ENCODE measurements around the gene PPP1R12B. TPM values are rescaled to one million over a fixed set of nuclear protein-coding genes. Genes with fewer than 3 reads are reported as not detected.
"Not testable (repeated sequence)": the region's sequence is repeated elsewhere in the genome, so short reads cannot be mapped to it uniquely, and the experiment has no call there.

Gene PPP1R12B
- total and polyA plus RNA-seq, 12 donors, result 16.5 to 969 (median 604) TPM

DNA sequence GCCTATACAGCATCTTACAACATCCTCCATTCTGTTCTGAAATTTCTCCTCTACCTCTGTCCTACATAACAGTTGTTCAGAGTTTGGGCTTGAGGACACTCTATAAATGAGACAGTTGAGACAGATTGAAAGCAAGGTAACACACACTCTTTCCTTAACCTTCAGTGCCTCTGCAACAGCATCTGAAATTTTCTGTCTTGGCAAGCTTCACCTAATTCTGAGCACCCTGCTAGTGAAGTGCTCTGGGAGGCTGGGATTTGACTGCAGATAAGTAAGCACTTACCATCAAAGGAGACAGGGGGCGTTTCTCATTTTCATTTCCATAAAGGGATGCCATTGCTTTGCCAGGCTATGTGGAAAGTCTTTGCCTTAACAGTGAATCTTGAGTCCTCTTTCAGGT is 53.3 kb downstream of the PPP1R12B start:
- WGBS, 2 donors, result 29 to 73% methylated on average over 1 of the region's 1 CpG
- not testable (repeated sequence) for DNase-seq, H3K27me3 ChIP-seq, H3K4me3 ChIP-seq, H3K9me3 ChIP-seq, H3K36me3 ChIP-seq
- ATAC-seq, result peak in 4 of 8 donors; percentile 31 to 51 (median 42)
- H3K27ac ChIP-seq, result peak overlapping the region in 6 of 10 donors; percentile 6 to 57 (median 44)
- intact Hi-C loops (cut with DNase I), result loop anchor here in 3 of 10 donors (2.0 to 10.0 kb wide), 2 partner anchors 43 to 47 kb away; no protein-coding TSS in a partner anchor
- TF ChIP-seq, protein P1, sequence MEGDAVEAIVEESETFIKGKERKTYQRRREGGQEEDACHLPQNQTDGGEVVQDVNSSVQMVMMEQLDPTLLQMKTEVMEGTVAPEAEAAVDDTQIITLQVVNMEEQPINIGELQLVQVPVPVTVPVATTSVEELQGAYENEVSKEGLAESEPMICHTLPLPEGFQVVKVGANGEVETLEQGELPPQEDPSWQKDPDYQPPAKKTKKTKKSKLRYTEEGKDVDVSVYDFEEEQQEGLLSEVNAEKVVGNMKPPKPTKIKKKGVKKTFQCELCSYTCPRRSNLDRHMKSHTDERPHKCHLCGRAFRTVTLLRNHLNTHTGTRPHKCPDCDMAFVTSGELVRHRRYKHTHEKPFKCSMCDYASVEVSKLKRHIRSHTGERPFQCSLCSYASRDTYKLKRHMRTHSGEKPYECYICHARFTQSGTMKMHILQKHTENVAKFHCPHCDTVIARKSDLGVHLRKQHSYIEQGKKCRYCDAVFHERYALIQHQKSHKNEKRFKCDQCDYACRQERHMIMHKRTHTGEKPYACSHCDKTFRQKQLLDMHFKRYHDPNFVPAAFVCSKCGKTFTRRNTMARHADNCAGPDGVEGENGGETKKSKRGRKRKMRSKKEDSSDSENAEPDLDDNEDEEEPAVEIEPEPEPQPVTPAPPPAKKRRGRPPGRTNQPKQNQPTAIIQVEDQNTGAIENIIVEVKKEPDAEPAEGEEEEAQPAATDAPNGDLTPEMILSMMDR (IDR thresholded peaks at IDR 0.05), result peak in 2 of 9 donors; percentile 15 to 17
- peaks cover 0 to 69% (median 44%) of the 10 kb centered on the region in 9 donors for H3K4me1 ChIP-seq

DNA sequence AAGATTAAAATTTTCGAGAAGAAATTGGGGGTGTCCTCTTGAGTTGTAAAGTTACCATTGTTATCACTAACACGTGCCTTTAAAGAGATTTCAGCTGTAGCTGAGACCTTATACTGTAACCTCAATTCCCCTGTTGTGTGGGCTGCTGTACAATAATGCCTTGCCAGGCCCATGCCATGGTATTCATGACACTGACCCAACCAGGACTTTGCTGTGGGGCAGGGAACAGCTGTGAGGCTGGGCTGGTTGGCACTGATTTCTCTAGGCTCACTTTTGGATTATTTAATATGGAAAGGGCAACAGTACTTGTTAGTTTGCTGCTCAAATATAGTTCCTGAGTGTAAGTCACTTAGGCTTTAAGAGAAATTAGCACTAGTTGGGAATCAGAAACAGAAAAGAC is 54.9 kb downstream of the PPP1R12B start:
- H3K36me3 ChIP-seq, H3K27me3 ChIP-seq, H3K4me3 ChIP-seq, DNase-seq, H3K9me3 ChIP-seq: not testable (repeated sequence)
- ATAC-seq, result peak in 2 of 8 donors; percentile 43 to 48
- Histone ChIP-seq H3K4me1 (peaks cover 0 to 67% (median 36%) of the 10 kb centered on the region in 9 donors), H3K27ac (peak overlapping the region in 6 of 10 donors; percentile 8 to 43 (median 22))
- intact Hi-C loops (cut with DNase I), result loop anchor here in 3 of 10 donors (2.0 to 10.0 kb wide), 2 partner anchors 41 to 49 kb away; no protein-coding TSS in a partner anchor
- 52 to 61% methylated on average over 2 of the region's 2 CpGs for WGBS, 2 donors

DNA sequence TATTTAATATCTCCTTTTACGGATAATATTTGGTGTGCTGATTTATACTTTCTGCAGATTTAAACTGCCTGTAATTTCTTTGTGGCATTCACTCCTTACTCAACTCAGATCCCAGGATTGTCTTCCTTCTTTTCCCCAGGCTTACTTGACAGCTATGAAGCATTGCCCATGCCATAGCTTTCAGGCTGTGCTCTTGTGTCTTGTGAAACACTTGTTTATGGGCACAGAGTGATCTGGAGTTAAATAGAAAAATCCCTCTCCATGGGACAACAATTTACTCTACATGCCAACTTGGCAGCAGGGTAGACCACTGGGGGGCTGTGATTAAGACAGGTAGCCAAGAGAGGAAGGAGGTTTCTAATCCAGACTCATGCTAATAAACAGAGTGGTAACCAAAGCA is 57.4 kb downstream of the PPP1R12B start:
- no peaks in the 10 kb centered on the region for H3K36me3 ChIP-seq
- DNase-seq, result no peak
- 89 to 96% methylated on average over 1 of the region's 1 CpG for WGBS, 2 donors
- no peaks in the 10 kb centered on the region for H3K27me3 ChIP-seq
- H3K4me1 ChIP-seq, result peaks cover 0 to 77% (median 46%) of the 10 kb centered on the region in 9 donors
- no peak overlapping the region for H3K4me3 ChIP-seq
- ATAC-seq, result peak in 3 of 8 donors; percentile 21 to 79 (median 45)
- H3K9me3 ChIP-seq, result no peaks in the 10 kb centered on the region
- TF ChIP-seq, protein P1 (IDR thresholded peaks at IDR 0.05), result no peak
- peak overlapping the region in 8 of 10 donors; percentile 3 to 65 (median 36) for H3K27ac ChIP-seq
- intact Hi-C loops (cut with DNase I), result loop anchor here in 2 of 10 donors (10.0 kb wide), 1 partner anchor 51 kb away; no protein-coding TSS in a partner anchor

DNA sequence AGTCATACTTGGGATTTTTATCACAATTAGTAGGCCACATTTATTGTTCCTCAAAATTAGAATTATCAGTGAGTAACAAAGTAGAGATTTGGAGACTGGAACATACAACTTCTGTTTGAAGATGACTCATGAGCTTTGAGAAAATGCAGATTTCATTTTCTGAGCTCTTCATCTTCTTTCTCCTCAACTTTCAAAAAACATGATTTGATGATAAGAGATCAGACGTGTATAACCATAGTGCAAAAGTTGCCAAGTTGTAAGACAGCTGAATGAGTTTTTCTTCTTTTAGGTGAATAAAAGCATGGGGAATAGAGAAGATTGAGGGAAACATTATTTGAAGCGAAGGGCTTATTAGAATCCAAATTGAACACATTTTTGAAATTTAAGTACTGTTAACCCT is 58.4 kb downstream of the PPP1R12B start:
- not testable (repeated sequence) for DNase-seq, H3K9me3 ChIP-seq, H3K36me3 ChIP-seq, H3K4me3 ChIP-seq, H3K27me3 ChIP-seq, ATAC-seq
- 53 to 66% methylated on average over 2 of the region's 2 CpGs for WGBS, 2 donors
- peaks cover 0 to 81% (median 49%) of the 10 kb centered on the region in 9 donors for H3K4me1 ChIP-seq
- peak overlapping the region in 8 of 10 donors; percentile 24 to 75 (median 38) for H3K27ac ChIP-seq
- intact Hi-C loops (cut with DNase I), result loop anchor here in 2 of 10 donors (10.0 kb wide), 1 partner anchor 52 kb away; no protein-coding TSS in a partner anchor

DNA sequence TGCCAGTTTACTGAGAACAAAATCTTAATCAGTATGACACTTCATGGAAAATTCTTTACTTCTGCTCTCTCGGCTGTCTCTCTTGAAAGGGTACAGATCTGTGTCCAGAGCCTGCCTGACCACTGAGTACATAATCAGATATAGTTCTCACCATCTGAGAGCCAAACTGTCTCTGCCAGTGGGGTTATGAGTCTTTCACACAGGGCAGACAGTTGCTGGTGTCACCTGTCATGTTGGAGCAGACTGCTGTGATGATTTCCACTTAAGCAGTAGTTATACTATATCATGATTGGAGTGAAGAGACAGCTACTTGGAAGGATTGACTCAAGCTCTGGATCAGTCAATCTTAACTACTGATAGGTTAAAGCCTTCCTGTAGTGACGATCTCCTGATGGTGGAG is 58.9 kb downstream of the PPP1R12B start:
- H3K9me3 ChIP-seq, DNase-seq, H3K4me3 ChIP-seq, H3K27me3 ChIP-seq, H3K36me3 ChIP-seq: not testable (repeated sequence)
- intact Hi-C loops (cut with DNase I), result loop anchor here in 2 of 10 donors (10.0 kb wide), 1 partner anchor 53 kb away; no protein-coding TSS in a partner anchor
- peaks cover 0 to 83% (median 50%) of the 10 kb centered on the region in 9 donors for H3K4me1 ChIP-seq
- WGBS, 2 donors, result 47 to 60% methylated on average over 2 of the region's 2 CpGs
- peak overlapping the region in 7 of 10 donors; percentile 24 to 75 (median 42) for H3K27ac ChIP-seq
- ATAC-seq, result peak in 3 of 8 donors; percentile 15 to 43 (median 20)

DNA sequence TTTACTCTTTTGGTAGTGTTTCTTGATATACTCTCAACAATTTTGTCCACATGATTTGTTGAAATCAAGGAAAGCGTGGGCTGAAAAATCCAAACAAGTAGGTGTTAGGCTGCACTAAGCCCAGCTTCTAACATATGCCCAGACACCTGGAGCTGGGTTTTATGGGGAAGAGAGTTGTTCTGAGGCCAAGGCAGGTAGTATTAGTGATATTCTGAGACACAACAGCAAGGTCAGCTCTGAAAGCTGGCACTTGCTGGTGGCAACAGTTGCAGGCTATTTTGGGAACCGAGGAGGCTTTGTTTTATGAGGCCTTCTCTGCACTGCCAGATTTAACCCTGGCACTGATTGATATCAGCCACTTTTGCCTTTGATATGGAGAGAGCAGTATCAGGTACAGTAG is 61.8 kb downstream of the PPP1R12B start:
- not testable (repeated sequence) for H3K27me3 ChIP-seq, H3K9me3 ChIP-seq, H3K36me3 ChIP-seq, H3K4me3 ChIP-seq
- peak; percentile 36 to 86 (median 73) for ATAC-seq
- intact Hi-C loops (cut with DNase I), result loop anchor here in 1 of 10 donors (5.0 kb wide), 1 partner anchor 63 kb away; the partner anchor contains the start of gene PPP1R12B
- WGBS, 2 donors, result 52 to 57% methylated on average over 2 of the region's 2 CpGs
- Histone ChIP-seq H3K4me1 (peaks cover 0 to 80% (median 45%) of the 10 kb centered on the region in 9 donors), H3K27ac (peak overlapping the region; percentile 31 to 86 (median 76))
- DNase-seq, result peak in 1 of 2 donors; percentile 13

DNA sequence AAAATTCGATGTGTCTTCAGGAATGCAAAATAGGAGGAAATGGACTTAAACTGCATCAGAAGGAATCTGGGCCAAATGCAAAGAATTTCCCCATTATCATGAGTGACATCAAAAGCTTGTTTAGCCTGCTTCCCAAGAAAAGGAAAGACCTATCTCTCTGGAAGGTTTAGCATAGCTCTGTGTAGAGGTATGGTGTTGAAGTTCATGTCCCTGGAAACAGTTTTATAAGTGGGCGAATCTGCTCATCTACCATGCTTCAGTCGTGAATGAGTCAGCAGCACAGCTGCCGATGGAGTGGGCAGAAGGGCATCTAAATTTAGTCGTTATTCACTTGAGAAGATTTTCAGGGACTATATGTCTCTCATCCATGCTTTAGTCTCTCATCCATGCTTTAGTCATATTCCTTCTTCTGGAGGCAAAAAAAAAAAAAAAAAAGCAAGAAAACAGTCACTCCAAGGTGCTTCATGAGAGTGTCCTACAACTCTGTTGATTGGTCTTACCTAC is 62.4 kb downstream of the PPP1R12B start:
- DNase-seq, H3K4me3 ChIP-seq, H3K36me3 ChIP-seq, H3K27me3 ChIP-seq, H3K9me3 ChIP-seq: not testable (repeated sequence)
- peak; percentile 62 to 87 (median 78) for ATAC-seq
- Histone ChIP-seq H3K27ac (peak overlapping the region; percentile 52 to 86 (median 76)), H3K4me1 (peaks cover 0 to 76% (median 41%) of the 10 kb centered on the region in 9 donors)
- intact Hi-C loops (cut with DNase I), result loop anchor here in 1 of 10 donors (5.0 kb wide), 1 partner anchor 64 kb away; the partner anchor contains the start of gene PPP1R12B
- WGBS, 2 donors, result 23 to 34% methylated on average over 5 of the region's 5 CpGs
